Anterior cingulate cortex (tissue), 58 donors: ENCODE data around the gene FNDC3B.
A peak's percentile ranks its signal among the peaks of the same experiment; 100 is the strongest.
"Not testable (repeated sequence)": the region's sequence is repeated elsewhere in the genome, so short reads cannot be mapped to it uniquely, and the experiment has no call there.

ENCODE experiments used
- DNase-seq, 58 donors: peaks; one replicate each; lab custom pipeline; 2025; lab: John Stamatoyannopoulos, UW

Gene FNDC3B

GRCh38 chr3:172087602-172088580, 48.5 kb downstream of the FNDC3B start:
- DNase-seq, result peak in 1 of 58 donors; percentile 2

- no peak for DNase-seq
These were observed 49.9 kb downstream of the FNDC3B start for GRCh38 chr3:172089250-172089649.

- DNase-seq, result no peak
These were observed 50.7 kb downstream of the FNDC3B start for GRCh38 chr3:172090035-172090434.

GRCh38 chr3:172092658-172093057, 53.3 kb downstream of the FNDC3B start:
- no peak for DNase-seq

- not testable (repeated sequence) for DNase-seq
These were observed 54.4 kb downstream of the FNDC3B start for GRCh38 chr3:172093581-172094443.

GRCh38 chr3:172094621-172095557, 55.5 kb downstream of the FNDC3B start:
- DNase-seq, result no peak

- DNase-seq, result no peak
These were observed 57.6 kb downstream of the FNDC3B start for GRCh38 chr3:172096881-172097420.

GRCh38 chr3:172097585-172097984, 58.2 kb downstream of the FNDC3B start:
- DNase-seq, result no peak

GRCh38 chr3:172098698-172099494, 59.5 kb downstream of the FNDC3B start:
- no peak for DNase-seq

- no peak for DNase-seq
These were observed 60.1 kb downstream of the FNDC3B start for GRCh38 chr3:172099495-172099808.

GRCh38 chr3:172100482-172100881, 61.1 kb downstream of the FNDC3B start:
- no peak for DNase-seq

- no peak for DNase-seq
These were observed 61.7 kb downstream of the FNDC3B start for GRCh38 chr3:172101107-172101506.

- no peak for DNase-seq
These were observed 62.9 kb downstream of the FNDC3B start for GRCh38 chr3:172102123-172102882.

- DNase-seq, result no peak
These were observed 63.5 kb downstream of the FNDC3B start for GRCh38 chr3:172102883-172103310.

- no peak for DNase-seq
These were observed 64.3 kb downstream of the FNDC3B start for GRCh38 chr3:172103724-172104123.

GRCh38 chr3:172104471-172105072, 65.2 kb downstream of the FNDC3B start:
- DNase-seq, result no peak

GRCh38 chr3:172106037-172106954, 66.9 kb downstream of the FNDC3B start:
- DNase-seq, result no peak
